Vagina (tissue), 2 donors: ENCODE results near the gene ISYNA1.

Experiments used
- CTCF ChIP-seq, 3 experiments: fragments of 450-650 bp in 2 of 3; fragments of 200-600 bp in 1 of 3; sonication (generic) in 1 of 3; IDR thresholded peaks; one replicate each; pipeline ENCODE4 v1.5.1; 2017 to 2019; ENCODE audit warnings: antibody characterized with exemption in 3 of 3, mild to moderate bottlenecking in 2 of 3, moderate library complexity in 2 of 3
- POLR2A ChIP-seq, 2 donors: fragments of 450-650 bp; IDR thresholded peaks; one replicate each; pipeline ENCODE4 v1.6.1; 2017; ENCODE audit warnings: antibody characterized with exemption in 2 of 2, mild to moderate bottlenecking in 2 of 2, moderate library complexity in 2 of 2
- POLR2AphosphoS5 ChIP-seq, 2 donors: sonication (generic); formaldehyde crosslinking; IDR thresholded peaks; one replicate each; pipeline ENCODE4 v1.9.0; 2017; ENCODE audit warnings: antibody characterized with exemption in 2 of 2, mild to moderate bottlenecking in 2 of 2, low read depth in 1 of 2; ENCODE audit not compliant: insufficient read depth in 1 of 2

GRCh38 chr19:18433015-18433691 lies 4.8 kb downstream of the ISYNA1 start:
- no peak for TF ChIP-seq POLR2A (IDR thresholded peaks at IDR 0.05)
- peak in 1 of 2 donors; percentile 62 for TF ChIP-seq POLR2AphosphoS5 (IDR thresholded peaks at IDR 0.05; ENCODE audit: insufficient read depth in 1 of 2, low read depth in 1 of 2)
- TF ChIP-seq CTCF (IDR thresholded peaks at IDR 0.05): no peak
